ENCODE data around the gene SLC6A17.

SLC6A17 gene

GRCh38 chr1:110214454-110215404 is 64.4 kb downstream of the SLC6A17 start:
- no peak for TF ChIP-seq CTCF (IDR thresholded peaks at IDR 0.05; ENCODE audit: extremely low read depth, missing control alignments)
- no peak for DNase-seq (ENCODE audit: low spot score)

GRCh38 chr1:110215621-110216515 is 65.6 kb downstream of the SLC6A17 start:
- DNase-seq (ENCODE audit: low spot score): no peak

GRCh38 chr1:110216844-110217444 is 66.7 kb downstream of the SLC6A17 start:
- TF ChIP-seq CTCF (IDR thresholded peaks at IDR 0.05; ENCODE audit: extremely low read depth, missing control alignments): no peak
- DNase-seq (ENCODE audit: low spot score): no peak

More at GRCh38 chr1:110215621-110216515, 65.6 kb downstream of the SLC6A17 start:
- no peak for TF ChIP-seq CTCF (IDR thresholded peaks at IDR 0.05; ENCODE audit: extremely low read depth, missing control alignments)

- TF ChIP-seq CTCF (IDR thresholded peaks at IDR 0.05; ENCODE audit: extremely low read depth, missing control alignments): no peak
- no peak for DNase-seq (ENCODE audit: low spot score)
Observed at GRCh38 chr1:110218137-110218536, 67.8 kb downstream of the SLC6A17 start.

GRCh38 chr1:110218739-110219138 is 68.4 kb downstream of the SLC6A17 start:
- no peak for TF ChIP-seq CTCF (IDR thresholded peaks at IDR 0.05; ENCODE audit: extremely low read depth, missing control alignments)
- no peak for DNase-seq (ENCODE audit: low spot score)

GRCh38 chr1:110220324-110220723 is 70.0 kb downstream of the SLC6A17 start:
- DNase-seq (ENCODE audit: low spot score): no peak
- TF ChIP-seq CTCF (IDR thresholded peaks at IDR 0.05; ENCODE audit: extremely low read depth, missing control alignments): no peak

All from GM20000 (cell line).